ENCODE measurements around the gene HES7.
"Not testable (repeated sequence)": the region's sequence is repeated elsewhere in the genome, so short reads cannot be mapped to it uniquely, and the experiment has no call there.

HES7 gene

DNA sequence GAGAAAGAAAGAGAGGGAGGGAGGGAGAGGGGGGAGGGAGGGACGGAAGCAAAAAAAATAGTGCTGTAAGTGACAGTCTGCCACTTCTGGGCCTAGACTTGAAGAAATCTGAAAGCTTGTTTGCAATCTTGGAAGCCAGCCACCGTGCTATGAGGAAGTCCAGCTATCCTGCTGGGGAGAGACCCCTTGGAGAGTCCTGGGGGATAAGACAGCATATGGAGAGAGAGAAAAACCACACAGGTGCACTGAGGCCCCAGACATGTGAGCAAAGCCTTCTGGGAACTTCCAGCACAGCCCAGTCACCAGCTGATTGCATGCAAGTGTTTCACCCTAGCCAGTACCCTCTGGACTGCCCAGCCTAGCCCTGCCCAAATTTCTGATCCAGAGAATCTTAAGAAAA, 23.8 kb downstream of the HES7 start:
- DNase-seq (ENCODE audit: low spot score) = no peak

DNA sequence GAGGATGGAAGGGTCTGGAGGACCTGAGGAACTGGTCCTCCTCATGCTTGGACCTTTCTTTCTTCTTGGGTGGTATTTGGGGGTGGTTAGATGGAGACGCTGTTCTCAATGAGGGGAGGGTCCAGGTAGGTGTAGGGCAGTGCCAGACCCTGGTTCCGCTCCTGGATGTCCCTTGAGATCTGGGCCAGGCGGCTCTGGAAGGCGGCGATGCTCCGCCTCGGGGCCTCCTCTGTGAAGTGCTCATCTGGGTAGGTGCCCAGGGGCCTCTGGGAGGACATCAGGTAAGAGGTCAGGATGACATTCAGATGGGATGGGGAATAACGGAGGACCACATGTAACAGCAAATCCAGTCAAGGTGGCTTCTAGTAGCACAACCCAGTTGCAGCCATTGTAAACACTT, 27.4 kb downstream of the HES7 start:
- DNase-seq (ENCODE audit: low spot score) = no peak

DNA sequence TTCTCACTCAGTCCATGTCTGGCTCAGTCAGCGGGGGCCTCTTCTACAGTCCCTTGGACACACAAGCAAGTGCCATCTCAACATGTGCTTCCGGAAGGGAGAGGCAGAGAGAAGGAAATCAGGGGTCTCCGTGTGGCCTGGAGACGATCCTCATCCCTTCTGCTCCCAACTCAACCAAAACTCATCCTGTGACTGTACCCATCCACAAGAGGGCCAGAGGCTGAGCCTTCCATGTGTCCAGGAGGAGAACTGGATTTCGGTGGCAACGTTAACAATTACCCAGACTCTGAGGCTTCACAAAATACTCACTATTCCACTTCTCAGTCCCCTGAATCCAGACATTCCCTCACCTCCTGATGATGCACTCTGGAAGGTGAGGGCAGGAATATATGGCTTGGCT, 28.5 kb downstream of the HES7 start:
- no peak for DNase-seq (ENCODE audit: low spot score)

DNA sequence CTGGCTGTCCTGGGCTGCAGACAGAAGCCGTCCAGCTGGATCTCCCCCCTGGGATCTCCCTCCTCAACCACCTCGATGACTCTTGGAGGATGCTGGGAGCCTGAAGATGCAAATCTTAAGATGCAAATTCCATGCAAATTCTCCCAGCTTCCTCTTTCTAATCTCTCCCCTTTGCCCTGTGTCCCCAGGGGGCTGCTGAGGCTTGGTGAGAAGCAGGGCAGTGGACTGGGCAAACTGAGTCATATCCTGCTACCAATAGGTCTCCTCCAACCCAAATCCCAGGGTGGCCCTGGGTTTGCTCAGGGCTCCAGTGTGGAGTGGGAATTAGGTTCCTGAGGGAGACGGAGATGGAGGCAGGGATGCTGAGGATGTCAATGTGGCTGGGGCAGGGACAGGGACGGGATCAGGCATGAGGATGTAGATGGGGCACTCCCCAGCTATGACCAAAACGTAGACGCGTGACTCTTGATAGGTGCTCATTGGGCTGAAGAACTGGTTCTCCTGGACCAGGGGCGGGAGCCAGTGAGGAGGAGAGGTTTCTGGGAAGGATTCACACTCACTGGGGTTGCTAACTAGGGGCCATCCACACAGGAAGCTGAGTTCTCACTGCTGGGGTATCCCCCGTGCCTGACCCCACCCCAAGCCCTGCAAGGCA, 32.7 kb downstream of the HES7 start:
- DNase-seq (ENCODE audit: low spot score) = no peak

DNA sequence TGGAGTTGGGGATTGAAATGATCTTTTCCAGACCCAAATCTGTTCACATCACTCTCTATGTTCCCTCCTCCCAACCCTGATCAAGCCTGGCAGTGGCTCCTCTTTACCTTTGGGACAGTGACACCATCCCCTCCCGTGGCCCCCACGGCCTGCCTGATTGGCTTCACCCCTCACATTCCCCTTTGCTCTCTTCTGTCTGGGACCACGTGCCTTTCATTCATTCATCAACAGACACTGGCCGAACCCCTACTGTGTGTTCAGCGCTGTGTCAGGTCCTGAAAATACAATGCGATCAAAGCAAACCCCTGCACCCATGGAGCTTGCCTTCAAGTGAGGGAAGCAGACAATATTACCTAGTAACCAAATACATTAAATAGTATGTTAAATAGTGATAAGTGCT, 34.2 kb downstream of the HES7 start:
- no peak for DNase-seq (ENCODE audit: low spot score)

DNA sequence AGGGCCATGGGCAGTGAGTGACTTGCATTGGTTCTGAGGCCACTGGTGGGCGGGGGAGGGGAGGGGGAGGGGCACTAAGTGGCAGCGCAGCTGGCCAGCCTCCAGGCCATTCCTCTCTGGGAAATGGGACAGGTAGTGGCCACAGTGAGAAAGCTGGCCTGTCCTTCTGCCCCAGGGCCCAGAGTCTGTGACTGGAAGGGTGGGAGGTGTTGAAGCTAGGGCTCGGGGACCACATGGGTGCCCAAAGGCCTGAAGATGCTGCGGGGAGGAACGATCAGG, 36.0 kb downstream of the HES7 start:
- DNase-seq (ENCODE audit: low spot score) = no peak

DNA sequence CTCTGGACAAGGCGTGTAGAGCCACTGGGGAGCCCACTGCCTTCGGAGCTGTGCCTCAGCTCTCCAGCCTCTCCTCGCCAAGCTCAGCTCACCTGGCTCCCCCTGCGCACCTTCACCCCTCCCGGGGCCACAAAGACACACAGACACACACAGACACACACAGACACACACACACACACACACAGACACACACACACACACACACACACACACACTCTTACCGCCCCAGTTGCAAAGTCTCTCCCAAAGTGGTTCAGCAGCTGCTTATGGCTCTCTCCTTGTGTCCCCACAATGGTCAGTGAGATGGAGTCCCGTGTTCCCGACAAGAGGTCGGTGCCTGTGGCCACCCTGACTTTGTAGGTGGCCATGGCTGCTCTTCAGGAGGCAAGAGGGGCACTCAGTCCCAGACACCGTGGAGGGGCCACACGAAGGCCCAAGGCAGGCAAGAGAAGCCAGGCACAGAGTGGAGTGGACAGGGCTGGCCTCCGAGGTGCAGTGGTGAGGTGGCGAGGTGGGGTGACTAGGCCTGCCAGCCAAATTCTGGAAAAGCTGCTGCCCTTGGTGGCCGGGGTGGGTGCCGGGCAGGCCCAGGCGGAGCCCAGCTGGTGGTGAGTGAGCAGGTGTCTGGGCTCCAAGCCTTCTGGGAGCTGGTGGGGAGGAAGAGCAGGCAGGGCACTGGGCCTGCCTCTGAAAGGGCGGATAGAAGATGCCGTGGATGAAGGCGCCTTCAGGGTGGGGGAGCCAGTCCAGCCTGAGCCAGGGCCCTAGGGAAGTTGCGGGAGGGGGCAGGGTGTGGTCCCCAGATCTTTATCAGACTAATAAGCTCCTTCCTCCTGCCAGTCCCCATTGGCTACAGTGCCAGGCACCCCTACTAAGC, 36.6 kb downstream of the HES7 start, which contains the start of gene ALOX12B:
Gene ALOX12B (minus strand): TSS at position 642 of the 877 bp plus-strand sequence. CDS start 274 bp downstream, at position 368.
- no peak for DNase-seq (ENCODE audit: low spot score)

DNA sequence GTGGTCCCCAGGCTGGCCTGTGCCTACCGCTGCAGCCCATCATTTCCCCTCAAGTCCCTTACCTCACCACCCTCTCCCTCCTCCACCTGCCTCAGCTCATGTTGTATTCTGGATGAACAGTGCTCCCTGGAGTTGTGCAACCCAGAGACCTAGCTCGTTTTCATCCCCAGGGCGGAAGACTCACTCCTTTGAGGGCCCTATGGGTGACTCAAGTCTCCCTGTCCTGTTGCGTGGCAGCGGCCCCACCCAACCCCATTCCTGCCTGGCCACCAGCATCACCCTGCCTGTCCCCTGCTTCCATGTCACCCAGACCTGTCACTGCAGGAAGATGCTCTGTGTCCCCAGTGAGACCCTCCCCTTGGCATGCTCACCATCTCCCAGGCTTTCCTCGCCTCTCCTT, 39.7 kb downstream of the HES7 start:
- no peak for DNase-seq (ENCODE audit: low spot score)

DNA sequence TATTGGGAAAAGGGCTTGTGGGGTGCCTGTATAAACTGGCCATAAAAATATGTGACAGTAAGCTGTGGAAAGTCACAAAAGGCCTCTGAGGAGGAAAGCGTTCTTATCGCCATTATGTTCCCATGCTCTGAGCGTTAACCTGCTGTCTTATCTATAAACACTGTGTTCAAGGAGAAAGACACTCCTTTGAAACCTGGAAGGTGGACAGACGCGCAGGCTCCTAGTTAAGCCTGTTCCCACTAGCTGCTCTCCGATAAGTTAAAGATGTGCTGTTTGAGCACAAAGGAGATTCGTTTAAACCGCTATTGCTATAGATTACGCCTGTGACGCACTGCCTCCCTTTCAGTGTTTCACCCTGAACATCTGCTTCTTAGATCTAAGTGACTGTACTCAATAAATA, 41.6 kb downstream of the HES7 start:
- DNase-seq (ENCODE audit: low spot score) = no peak

DNA sequence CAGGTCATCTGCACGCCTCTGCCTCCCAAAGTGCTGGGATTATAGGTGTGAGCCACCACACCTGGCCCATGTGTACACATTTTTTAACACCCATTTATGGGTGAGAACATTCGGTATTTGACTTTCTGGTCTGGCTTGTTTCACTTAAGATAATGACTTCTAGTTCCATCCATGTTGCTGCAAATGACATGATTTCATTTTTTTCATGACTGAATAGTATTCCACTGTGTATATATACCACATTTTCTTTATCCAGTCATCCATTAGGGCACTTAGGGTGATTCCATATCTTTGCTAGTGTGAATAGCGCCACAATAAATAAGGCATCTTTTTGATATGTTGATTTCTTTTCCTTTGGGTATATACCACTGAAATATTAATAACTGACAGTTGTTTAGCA, 42.0 kb downstream of the HES7 start:
- no peak for DNase-seq (ENCODE audit: low spot score)

DNA sequence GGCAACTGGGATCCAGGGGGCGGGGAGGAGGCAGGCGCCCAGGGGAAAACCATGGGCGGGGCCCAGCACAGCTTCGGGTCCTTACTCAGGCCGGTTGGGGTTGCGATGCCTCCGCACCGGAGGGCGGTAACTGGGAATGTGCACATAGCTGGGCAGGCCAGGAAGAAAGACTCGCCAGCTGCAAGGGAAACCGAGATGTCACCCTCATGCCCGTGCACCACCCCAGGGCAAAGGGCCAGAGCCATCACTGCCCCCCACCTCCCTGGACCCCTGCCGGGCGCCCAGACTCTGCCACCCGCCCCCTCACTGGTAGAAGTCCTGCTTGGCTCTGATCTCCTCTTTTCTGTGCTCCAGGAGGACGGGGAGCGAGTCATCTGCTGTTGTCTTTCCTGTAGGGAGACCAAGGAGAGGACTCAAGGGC, 43.1 kb downstream of the HES7 start:
- DNase-seq (ENCODE audit: low spot score) = no peak

DNA sequence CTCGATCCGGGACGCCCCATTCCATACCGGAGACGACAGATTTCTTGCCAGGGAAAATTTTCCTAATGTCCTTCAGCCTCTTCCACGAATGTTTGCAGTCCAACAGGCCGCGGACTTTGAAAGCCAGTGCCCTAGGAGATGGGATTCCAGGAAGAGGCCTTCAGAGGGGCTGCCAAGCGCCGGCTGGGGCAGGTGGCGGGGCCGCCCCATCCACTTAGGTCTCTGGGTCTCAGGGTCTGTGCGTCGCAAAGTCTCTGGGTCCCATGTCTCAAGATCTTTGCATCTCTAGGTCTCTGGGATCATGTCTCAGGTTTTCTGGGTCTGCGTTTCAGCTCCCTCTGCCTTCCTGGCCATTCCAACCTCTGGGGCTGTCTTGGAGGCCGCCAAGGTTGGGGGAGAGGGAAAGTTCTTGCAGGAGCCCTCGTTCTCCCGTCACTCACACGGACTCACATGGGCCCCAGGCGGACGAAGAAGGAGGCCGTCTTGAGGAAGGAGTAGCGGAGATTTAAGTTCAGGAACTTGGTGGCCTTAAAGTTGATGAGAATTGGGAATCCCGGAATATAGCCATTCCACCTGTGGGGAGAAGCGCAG, 43.6 kb downstream of the HES7 start:
- DNase-seq (ENCODE audit: low spot score) = no peak

DNA sequence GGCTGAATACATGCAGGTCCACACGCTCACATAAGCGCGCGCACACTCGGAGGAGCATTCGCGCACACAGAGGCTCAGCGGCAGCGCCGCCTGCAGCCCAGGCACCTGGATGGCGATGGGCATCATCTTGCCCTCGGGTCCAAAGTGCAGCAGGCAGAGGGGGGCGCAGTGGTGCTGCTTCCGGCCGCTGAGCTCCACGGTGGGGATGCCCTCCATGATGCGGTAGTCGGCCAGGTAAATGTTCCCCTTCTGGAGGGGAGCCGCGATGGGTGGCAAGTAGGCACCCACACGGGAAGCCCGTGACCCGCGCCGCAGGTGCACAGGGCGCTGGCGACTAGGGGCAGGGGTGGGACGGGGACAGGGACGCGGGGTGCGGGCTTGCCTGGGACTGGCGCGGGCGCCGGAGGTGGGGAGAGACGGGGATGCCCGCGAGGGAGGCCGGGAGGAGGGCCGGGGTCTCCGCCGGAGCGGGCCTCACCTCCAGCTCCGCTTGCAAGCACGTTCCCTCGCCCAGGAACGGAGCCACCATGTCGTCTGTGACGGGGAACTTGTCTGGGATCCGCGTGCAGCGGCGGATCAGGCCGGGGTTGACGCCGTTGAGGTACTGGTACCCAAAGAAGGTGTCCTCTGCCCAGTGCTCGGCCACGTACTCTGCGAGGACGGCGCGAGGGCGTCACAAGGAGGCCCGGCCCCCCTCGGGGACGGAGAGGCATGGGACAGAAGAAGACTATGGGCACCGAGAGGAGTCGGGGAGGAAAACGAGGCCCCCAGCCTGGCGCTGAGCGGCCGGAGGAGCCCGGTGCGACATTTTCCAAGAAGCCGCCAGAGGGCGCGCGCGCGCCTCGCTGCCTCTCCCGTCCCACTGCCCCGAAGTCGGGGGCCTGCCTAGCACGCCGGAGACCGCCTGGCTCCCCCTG, 44.4 kb downstream of the HES7 start:
- peak; percentile 90 for DNase-seq (ENCODE audit: low spot score)

DNA sequence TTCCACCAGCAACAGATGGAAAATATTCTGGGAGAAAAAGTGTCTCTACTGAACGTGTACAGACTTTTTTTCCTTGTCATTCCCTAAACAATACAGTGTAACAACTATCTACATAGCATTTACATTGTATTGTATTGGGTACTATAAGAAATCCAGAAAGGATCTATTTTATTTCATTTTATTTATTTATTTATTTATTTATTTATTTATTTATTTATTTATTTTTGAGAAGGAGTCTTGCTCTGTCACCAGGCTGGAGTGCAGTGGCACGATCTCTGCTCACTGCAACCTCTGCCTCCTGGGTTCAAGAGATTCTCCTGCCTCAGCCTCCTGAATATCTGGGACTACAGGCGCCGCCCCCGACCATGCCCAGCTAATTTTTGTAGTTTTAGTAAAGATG, 46.0 kb downstream of the HES7 start:
- DNase-seq (ENCODE audit: low spot score) = not testable (repeated sequence)

DNA sequence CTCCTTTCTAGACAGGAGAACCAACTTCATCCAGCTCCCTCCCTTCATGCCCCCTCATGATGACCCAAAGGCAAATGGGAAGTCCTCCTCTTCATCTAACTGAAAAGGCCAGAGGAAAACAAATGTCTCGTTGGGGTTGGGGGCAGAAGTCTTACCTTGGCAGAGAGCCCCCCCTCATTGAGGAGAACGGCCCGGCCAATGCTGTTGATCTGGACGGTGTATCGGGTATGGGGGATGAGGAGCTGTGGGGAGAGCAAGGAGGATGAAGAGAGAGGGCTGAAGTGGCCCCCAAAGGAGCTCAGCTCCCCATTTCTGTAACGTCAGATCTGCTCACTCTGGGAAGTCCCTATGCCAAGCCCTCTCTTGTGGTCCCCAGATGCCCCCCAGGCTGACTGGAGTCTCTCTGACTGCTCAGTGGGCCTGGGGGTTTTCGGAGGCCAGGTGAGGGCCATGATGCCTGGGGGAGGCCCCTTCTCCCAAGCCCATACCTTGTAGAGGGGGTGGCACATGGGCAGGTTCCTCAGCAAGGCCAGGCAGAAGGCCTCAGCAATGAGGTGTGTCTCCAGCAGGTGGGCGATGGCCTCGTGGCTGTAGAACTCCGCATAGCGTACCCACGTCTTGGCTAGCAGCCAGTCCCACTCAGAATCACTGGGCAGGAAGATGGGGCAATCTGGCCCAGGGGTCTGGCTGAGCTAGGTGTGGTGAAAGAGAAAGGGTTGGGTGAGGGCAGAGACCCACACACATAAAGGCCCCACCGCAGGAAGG, 47.2 kb downstream of the HES7 start:
- DNase-seq (ENCODE audit: low spot score) = no peak

DNA sequence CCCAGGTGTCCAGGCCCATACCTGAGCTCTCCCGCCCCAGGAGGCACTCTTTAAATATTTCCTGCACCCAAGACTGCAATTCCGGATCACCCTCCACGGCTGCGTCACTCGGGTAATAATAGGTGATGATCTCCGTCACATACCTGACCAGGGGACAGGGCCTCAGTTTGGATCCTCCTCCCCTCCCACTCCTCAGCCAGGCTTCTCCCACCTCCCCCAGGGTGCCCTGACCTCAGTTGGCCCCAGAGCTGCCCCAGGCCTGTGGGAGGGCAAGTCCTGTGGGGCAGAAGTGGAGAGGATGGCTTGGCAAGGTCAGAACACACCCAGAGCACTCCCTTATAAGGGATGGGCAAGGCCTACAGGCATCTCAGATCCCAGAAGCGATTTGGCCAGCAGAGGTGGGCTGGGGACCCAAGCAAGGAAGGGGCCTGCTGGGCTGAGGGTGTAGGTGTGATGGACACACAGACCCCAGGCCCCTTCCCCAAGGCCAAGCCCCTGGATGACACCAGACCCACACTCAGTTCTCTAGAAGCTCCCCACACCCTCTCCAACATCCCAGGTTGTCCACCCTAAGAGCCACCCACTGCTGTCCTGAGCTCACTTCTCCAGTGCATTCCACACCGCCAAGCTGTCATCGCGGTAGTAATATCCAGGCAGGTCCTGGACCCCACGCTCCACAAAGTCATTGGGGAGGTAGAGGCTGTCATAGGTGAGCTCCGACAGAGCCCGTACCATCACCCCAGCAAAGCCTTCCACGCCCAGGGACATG, 48.1 kb downstream of the HES7 start:
- no peak for DNase-seq (ENCODE audit: low spot score)

DNA sequence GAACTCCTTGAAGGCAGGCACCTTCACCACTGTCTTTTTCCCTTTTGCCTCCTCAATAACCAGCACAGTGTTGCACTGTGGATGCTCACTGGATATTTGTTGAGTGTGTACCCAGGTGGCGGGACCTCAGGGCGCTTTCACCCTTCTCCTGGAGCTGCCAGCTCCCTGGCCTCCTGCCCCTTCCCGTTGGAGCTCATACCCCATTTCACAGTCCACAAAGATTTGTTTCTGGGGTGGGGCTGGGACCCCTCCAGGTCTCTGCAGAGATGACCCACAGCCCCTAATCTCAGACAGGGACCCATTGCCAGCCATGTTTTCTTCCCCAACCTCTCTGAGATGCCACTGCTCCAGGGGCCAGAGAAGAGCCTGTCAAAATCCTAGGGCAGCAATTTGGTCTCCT, 48.8 kb downstream of the HES7 start:
- DNase-seq (ENCODE audit: low spot score) = no peak

DNA sequence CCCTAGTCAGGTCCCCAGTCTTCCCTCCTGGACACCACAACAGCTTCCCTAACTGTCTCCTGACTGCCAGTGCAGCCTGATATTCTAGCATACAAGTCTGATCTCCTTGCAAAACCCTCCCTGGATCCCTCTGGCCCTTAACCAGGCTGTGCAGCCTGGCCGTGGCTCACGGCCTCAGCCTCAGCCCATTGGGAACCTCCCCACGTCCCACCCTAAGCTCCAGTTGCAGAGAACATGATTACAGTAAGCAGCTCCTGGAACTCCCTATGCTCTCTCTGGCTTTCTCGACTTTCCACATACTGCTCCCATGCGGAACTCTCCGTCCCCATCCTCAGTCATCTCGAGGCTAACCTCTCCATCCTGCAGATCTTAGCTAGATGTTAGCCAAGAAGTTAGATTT, 49.4 kb downstream of the HES7 start:
- no peak for DNase-seq (ENCODE audit: low spot score)

DNA sequence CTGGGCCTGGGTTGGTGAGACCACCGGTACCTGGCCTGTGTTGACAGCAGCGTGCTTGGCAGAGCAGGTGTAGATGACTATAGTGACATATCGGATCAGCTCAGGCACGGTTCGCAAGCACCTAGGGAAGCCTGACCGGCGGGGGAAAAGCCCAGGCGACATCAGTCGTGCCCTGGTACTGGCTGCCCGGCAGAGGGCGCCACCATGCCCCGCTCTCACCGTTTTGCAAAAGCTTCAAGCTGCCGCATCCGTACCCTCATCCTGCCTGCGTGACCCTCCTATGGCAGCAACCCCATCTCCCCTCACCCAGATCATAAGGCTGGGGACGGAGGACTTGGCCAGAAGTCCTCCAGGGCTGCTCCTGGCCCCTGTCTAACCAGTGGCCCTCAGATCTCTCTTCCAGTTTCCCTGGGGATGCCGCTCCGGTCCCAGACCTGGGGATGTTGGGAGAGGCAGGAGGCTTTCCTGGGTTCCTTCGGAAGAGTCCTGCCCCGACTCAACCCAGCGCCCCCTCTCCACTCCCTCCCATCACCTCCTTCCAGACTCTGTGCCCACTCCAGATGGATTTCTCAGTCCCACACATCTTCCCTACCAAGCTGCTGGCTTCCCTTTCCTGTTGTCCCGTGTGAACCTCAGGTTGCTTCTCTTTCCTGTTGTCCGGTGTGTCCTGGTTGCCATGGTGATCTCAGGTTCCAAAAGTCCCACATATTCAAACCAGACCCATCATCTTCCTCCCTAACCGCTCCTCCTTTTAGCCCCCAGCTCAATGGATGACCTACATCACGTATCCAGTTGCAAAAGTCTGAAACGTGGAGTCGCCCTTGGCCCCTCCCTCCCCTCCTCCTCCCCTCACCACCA, 50.0 kb downstream of the HES7 start:
- DNase-seq (ENCODE audit: low spot score) = peak; percentile 87

All from AG08396 (cell line).